Keratinocyte (primary cell): Measurements from ENCODE around the gene TMEM132D. TPM values are rescaled to one million over a fixed set of nuclear protein-coding genes. Genes with fewer than 3 reads are reported as not detected.

Experiments
- DNase-seq: peaks from one replicate; pipeline ENCODE4 v3.0.0-alpha.2; 2011; ENCODE audit warnings: low read depth, missing footprints, low spot score
- FAIRE-seq: peaks from 2 replicates; lab custom pipeline; 2011; peaks lifted over from hg19 to GRCh38; lab: Jason Lieb, UNC
- H2AFZ ChIP-seq: 2 replicates; pipeline ENCODE4 v1.6.0; 2012; ENCODE audit warnings: low read length, control low read depth, inconsistent platforms; ENCODE audit not compliant: control insufficient read depth
- H3K27ac ChIP-seq: 2 replicates; pipeline ENCODE4 v1.5.1; 2011; ENCODE audit warnings: low read length; ENCODE audit not compliant: control insufficient read depth, insufficient read depth
- H3K27me3 ChIP-seq: 3 replicates; pipeline ENCODE4 v1.6.0; 2011; ENCODE audit warnings: low read length; ENCODE audit not compliant: control insufficient read depth, insufficient read depth; ENCODE audit errors: extremely low read depth
- H3K36me3 ChIP-seq, 2 experiments: 2 replicates in 1 of 2; 3 replicates in 1 of 2; pipeline ENCODE4 v1.5.1; 2011; ENCODE audit warnings: low read length in 2 of 2, mild to moderate bottlenecking in 1 of 2; ENCODE audit not compliant: control insufficient read depth in 2 of 2, insufficient read depth in 2 of 2; ENCODE audit errors: extremely low read depth in 1 of 2
- H3K4me1 ChIP-seq: 3 replicates; pipeline ENCODE4 v1.5.1; 2011; ENCODE audit warnings: low read length; ENCODE audit not compliant: control insufficient read depth, insufficient read depth; ENCODE audit errors: extremely low read depth
- H3K4me2 ChIP-seq: 3 replicates; pipeline ENCODE4 v1.6.0; 2011; ENCODE audit warnings: low read depth, low read length; ENCODE audit not compliant: control insufficient read depth, insufficient read depth; ENCODE audit errors: extremely low read depth
- H3K4me3 ChIP-seq, 3 experiments: fragments of 200-600 bp in 1 of 3; sonication (generic) in 1 of 3; 2 replicates in 2 of 3; 3 replicates in 1 of 3; pipeline ENCODE4 v1.5.1; 2011 to 2016; ENCODE audit warnings: low read length in 3 of 3, mild to moderate bottlenecking in 3 of 3, control low read depth in 2 of 3, inconsistent platforms in 1 of 3, low read depth in 1 of 3, mixed read lengths in 1 of 3, mixed run types in 1 of 3, moderate library complexity in 1 of 3; ENCODE audit not compliant: control insufficient read depth in 2 of 3, insufficient read depth in 2 of 3; ENCODE audit errors: extremely low read depth in 1 of 3
- H3K79me2 ChIP-seq: 2 replicates; pipeline ENCODE4 v1.6.0; 2012; ENCODE audit warnings: low read length; ENCODE audit not compliant: control insufficient read depth, insufficient read depth
- H3K9ac ChIP-seq: 3 replicates; pipeline ENCODE4 v1.6.0; 2011; ENCODE audit warnings: low read length; ENCODE audit not compliant: control insufficient read depth, insufficient read depth; ENCODE audit errors: extremely low read depth
- H3K9me1 ChIP-seq: 3 replicates; pipeline ENCODE4 v1.6.0; 2011; ENCODE audit warnings: low read length; ENCODE audit not compliant: control insufficient read depth, insufficient read depth; ENCODE audit errors: extremely low read depth
- H3K9me3 ChIP-seq: 2 replicates; pipeline ENCODE4 v1.5.1; 2012; ENCODE audit warnings: low read depth, low read length; ENCODE audit not compliant: control insufficient read depth
- H4K20me1 ChIP-seq: 3 replicates; pipeline ENCODE4 v1.6.0; 2011; ENCODE audit warnings: low read length; ENCODE audit not compliant: control insufficient read depth, insufficient read depth; ENCODE audit errors: extremely low read depth
- EZH2 ChIP-seq: IDR thresholded peaks from one replicate; pipeline ENCODE4 v1.6.1; 2012; ENCODE audit warnings: inconsistent platforms, mild to moderate bottlenecking, low read length, moderate library complexity
- dilution Hi-C: fragments of 300-500 bp; cut with MboI; formaldehyde crosslinking; loops from one replicate; pipeline ENCODE4 v1.7.0; 2020; ENCODE audit warnings: low sequenced_read_pairs; ENCODE audit not compliant: extremely low pct_ligation_motif_present
- polyA plus RNA-seq, 5 experiments: library from polyadenylated mRNA; depleted of rRNA in 3 of 5; stranded (reverse) in 3 of 5; stranded (forward) in 1 of 5; unstranded in 1 of 5; fragments of >200 nt; gene quantifications; 1 replicate in 1 of 5; 2 replicates in 3 of 5; 3 replicates in 1 of 5; pipeline versions ENCODE4 v1.2.1 to v1.2.3, GENCODE V29; 2011 to 2012; ENCODE audit warnings: missing spikeins in 2 of 5, low read depth in 1 of 5, low replicate concordance in 1 of 5
- TF ChIP-seq, protein P1 (sequence below), 3 experiments: IDR thresholded peaks in 1 of 3; conservative IDR thresholded peaks in 1 of 3; optimal IDR thresholded peaks in 1 of 3; 2 replicates in 2 of 3; 3 replicates in 1 of 3; pipeline versions ENCODE3 to v1.5.1; 2011; ENCODE audit warnings: low read length in 3 of 3, mild to moderate bottlenecking in 3 of 3, moderate library complexity in 2 of 3, control low read depth in 1 of 3, inconsistent platforms in 1 of 3; ENCODE audit not compliant: insufficient read depth in 2 of 3; ENCODE audit errors: extremely low read depth in 1 of 3

Gene TMEM132D
- polyA plus RNA-seq, 1 donor (not counting 4 experiments of a cell fraction or from before 2014, with no cell fraction given) = not detected

DNA sequence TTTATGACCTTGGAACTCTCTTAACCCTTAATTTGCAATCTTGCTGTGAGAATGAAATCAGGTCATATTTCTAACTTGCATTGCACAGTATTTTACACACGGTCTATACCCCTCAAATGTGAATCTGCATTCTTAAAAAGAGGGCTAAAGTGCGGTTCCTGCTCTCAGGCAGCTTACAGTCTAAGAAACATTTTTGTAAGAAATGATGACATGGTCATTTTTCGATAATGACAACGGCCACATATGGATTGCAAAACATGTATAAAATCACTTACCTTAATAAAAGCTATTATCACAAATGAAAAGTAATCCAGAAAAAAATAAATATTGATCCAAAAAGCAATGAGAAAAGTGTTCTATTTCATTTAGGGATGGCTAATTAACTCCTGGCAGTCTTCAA lies 24.8 kb upstream of the TMEM132D start:
- peaks cover 11% of the 10 kb centered on the region for H3K9me3 ChIP-seq
- H3K4me1 ChIP-seq = no peaks in the 10 kb centered on the region
- DNase-seq = no peak
- no peaks in the 10 kb centered on the region for H3K36me3 ChIP-seq
- H2AFZ ChIP-seq = no peak overlapping the region
- dilution Hi-C loops = no loop called here
- H3K9ac ChIP-seq = no peak overlapping the region
- no peaks in the 10 kb centered on the region for H3K27me3 ChIP-seq
- H3K27ac ChIP-seq = no peak overlapping the region
- no peak overlapping the region for H3K4me3 ChIP-seq
- H4K20me1 ChIP-seq = no peaks in the 10 kb centered on the region
- no peak overlapping the region for H3K4me2 ChIP-seq
- FAIRE-seq = no peak
- no peak for TF ChIP-seq EZH2
- TF ChIP-seq, protein P1, sequence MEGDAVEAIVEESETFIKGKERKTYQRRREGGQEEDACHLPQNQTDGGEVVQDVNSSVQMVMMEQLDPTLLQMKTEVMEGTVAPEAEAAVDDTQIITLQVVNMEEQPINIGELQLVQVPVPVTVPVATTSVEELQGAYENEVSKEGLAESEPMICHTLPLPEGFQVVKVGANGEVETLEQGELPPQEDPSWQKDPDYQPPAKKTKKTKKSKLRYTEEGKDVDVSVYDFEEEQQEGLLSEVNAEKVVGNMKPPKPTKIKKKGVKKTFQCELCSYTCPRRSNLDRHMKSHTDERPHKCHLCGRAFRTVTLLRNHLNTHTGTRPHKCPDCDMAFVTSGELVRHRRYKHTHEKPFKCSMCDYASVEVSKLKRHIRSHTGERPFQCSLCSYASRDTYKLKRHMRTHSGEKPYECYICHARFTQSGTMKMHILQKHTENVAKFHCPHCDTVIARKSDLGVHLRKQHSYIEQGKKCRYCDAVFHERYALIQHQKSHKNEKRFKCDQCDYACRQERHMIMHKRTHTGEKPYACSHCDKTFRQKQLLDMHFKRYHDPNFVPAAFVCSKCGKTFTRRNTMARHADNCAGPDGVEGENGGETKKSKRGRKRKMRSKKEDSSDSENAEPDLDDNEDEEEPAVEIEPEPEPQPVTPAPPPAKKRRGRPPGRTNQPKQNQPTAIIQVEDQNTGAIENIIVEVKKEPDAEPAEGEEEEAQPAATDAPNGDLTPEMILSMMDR (optimal IDR thresholded peaks at IDR 0.05 in 1 of 3, IDR thresholded peaks at IDR 0.05 in 1 of 3, conservative IDR thresholded peaks at IDR 0.05 in 1 of 3; ENCODE audit: extremely low read depth in 1 of 3, insufficient read depth in 2 of 3, low read length in 3 of 3) = no peak
- H3K9me1 ChIP-seq = no peaks in the 10 kb centered on the region
- no peaks in the 10 kb centered on the region for H3K79me2 ChIP-seq

DNA sequence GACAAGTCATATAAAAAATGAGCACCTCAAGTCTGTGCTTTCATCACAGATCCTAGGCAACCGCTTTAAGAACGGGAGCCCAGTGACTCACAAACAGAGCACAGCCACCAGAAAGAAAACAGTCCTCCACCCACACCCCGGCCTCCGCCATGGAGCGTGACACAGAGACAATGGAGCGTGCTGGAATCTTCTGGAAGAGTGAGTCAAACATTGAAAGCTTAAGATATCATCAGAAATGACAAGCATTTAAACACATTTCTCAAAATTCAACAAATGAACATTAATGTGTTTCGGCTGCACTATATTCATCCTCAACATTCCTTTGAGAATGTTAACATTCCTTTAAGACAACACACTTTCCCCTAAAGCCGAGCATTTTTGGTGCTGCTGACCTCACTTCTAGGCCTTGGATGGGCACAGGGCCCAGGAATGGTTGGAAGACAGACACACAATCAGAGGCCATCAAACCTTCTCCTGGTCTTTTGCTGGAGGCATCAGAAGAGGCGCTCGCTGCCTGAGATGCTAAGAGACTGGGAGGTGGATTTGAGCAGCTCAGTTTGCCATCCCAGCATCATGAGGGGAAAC lies 23.6 kb upstream of the TMEM132D start:
- DNase-seq = no peak
- H3K27me3 ChIP-seq = no peaks in the 10 kb centered on the region
- no peak overlapping the region for H3K27ac ChIP-seq
- H3K4me1 ChIP-seq = no peaks in the 10 kb centered on the region
- peaks cover 10% of the 10 kb centered on the region for H3K9me3 ChIP-seq
- no peaks in the 10 kb centered on the region for H3K79me2 ChIP-seq
- H4K20me1 ChIP-seq = no peaks in the 10 kb centered on the region
- H2AFZ ChIP-seq = no peak overlapping the region
- no peaks in the 10 kb centered on the region for H3K9me1 ChIP-seq
- H3K9ac ChIP-seq = no peak overlapping the region
- TF ChIP-seq EZH2 = no peak
- TF ChIP-seq, protein P1 (optimal IDR thresholded peaks at IDR 0.05 in 1 of 3, IDR thresholded peaks at IDR 0.05 in 1 of 3, conservative IDR thresholded peaks at IDR 0.05 in 1 of 3; ENCODE audit: extremely low read depth in 1 of 3, insufficient read depth in 2 of 3, low read length in 3 of 3) = no peak
- no peak overlapping the region for H3K4me3 ChIP-seq
- dilution Hi-C loops = no loop called here
- H3K4me2 ChIP-seq = no peak overlapping the region
- no peaks in the 10 kb centered on the region for H3K36me3 ChIP-seq
- FAIRE-seq = no peak
